ENCODE measurements around the gene EIF4B. TPM values are rescaled to one million over a fixed set of nuclear protein-coding genes. Genes with fewer than 3 reads are reported as not detected.

EIF4B gene
- total RNA-seq, 1 experiment from 2014 or later = 809 TPM

- H2AFZ ChIP-seq (ENCODE audit: low read depth, low read length, poor library complexity, severe bottlenecking) = no peak overlapping the region
- peak; percentile 94 for DNase-seq (ENCODE audit: low read depth, low spot score)
Observed at GRCh38 chr12:53054112-53054878, 48.0 kb downstream of the EIF4B start.

More at GRCh38 chr12:53054112-53054878, 48.0 kb downstream of the EIF4B start:
- H3K27ac ChIP-seq (ENCODE audit: low read depth, low read length) = peak overlapping the region; percentile 92
- peak overlapping the region; percentile 97 for H3K4me2 ChIP-seq (ENCODE audit: low read length)
- H3K79me2 ChIP-seq (ENCODE audit: insufficient read depth, low read length) = peaks cover 23% of the 10 kb centered on the region; the same call in 1 of the 2 replicates
- H3K9me2 ChIP-seq (ENCODE audit: insufficient read depth) = no peaks in the 10 kb centered on the region
- H3K4me3 ChIP-seq (replicated peaks in 1 of 2; ENCODE audit: low read depth in 1 of 2, low read length in 2 of 2) = peak overlapping the region; percentile 71 to 81
- H3K36me3 ChIP-seq (ENCODE audit: control insufficient read depth in 1 of 2, insufficient read depth in 2 of 2, low read length in 2 of 2) = no peaks in the 10 kb centered on the region
- no TSS peak for BruUV-seq (replicated peaks)
- ChIA-PET CTCF (interaction anchor here (1.0 to 3.5 kb wide), 16 partner anchors 7 to 267 kb away, joined by 3 to 36 read pairs (median 4); partner anchors contain the start of genes CSAD, EIF4B, SPRYD3 and ZNF740), RAD21 (ENCODE audit: low non-redundant PET in 1 of 2, low total read pairs in 2 of 2, uncharacterized antibody in 2 of 2, unreplicated experiment in 2 of 2) (interaction anchor here (0.6 to 1.9 kb wide), 6 partner anchors 11 to 73 kb away, joined by 3 to 9 read pairs (median 5); partner anchors contain the start of gene SPRYD3 (in 1 of the 2)), POLR2A (interaction anchor here (0.8 to 2.4 kb wide), 13 partner anchors 8 to 447 kb away, joined by 3 to 14 read pairs (median 4); partner anchors contain the start of genes EIF4B, KRT8, SPRYD3 and TARBP2)
- intact Hi-C loops (cut with micrococcal nuclease) = no loop called here
- H3K9me3 ChIP-seq (ENCODE audit: control insufficient read depth in 1 of 2, insufficient read depth in 1 of 2, low read depth in 1 of 2, low read length in 2 of 2) = no peaks in the 10 kb centered on the region
- peak; percentile 81 for ATAC-seq
- H4K20me1 ChIP-seq (ENCODE audit: insufficient read depth) = no peaks in the 10 kb centered on the region
- H3K9ac ChIP-seq (ENCODE audit: low read length) = peak overlapping the region; percentile 88
- no peaks in the 10 kb centered on the region for H3K27me3 ChIP-seq (ENCODE audit: insufficient read depth, low read length)
- TF ChIP-seq SIN3A (IDR thresholded peaks at IDR 0.05; ENCODE audit: low read depth) = no peak
- TF ChIP-seq RAD21 (IDR thresholded peaks at IDR 0.05; ENCODE audit: low read depth) = no peak
- peak; percentile 43; the same call in 1 of the 2 replicates for TF ChIP-seq ZFX (IDR thresholded peaks at IDR 0.05)
- no peak for TF ChIP-seq CBX3 (IDR thresholded peaks at IDR 0.05; ENCODE audit: low read depth)
- no peak for TF ChIP-seq ELF1 (IDR thresholded peaks at IDR 0.05; ENCODE audit: borderline replicate concordance, low read depth)
- peak; percentile 56 for TF ChIP-seq POLR2A (IDR thresholded peaks at IDR 0.05; ENCODE audit: borderline replicate concordance, extremely low read depth, insufficient read depth, insufficient read length)
- no peak for TF ChIP-seq ZBTB33 (IDR thresholded peaks at IDR 0.05; ENCODE audit: extremely low read depth, insufficient replicate concordance, low read length)
- TF ChIP-seq YY1 (IDR thresholded peaks at IDR 0.05; ENCODE audit: extremely low read depth, insufficient replicate concordance, low read depth, low read length) = no peak
- TF ChIP-seq MAX (IDR thresholded peaks at IDR 0.05) = no peak
- peak; percentile 76; the same call in 1 of the 2 replicates for TF ChIP-seq POLR2AphosphoS5 (IDR thresholded peaks at IDR 0.05; ENCODE audit: low read depth, low read length)
- H3K4me1 ChIP-seq (ENCODE audit: control insufficient read depth in 1 of 2, insufficient read depth in 2 of 2, low read length in 2 of 2) = peaks cover 42 to 58% of the 10 kb centered on the region in 2 experiments

All from HCT116 (cell line).